GM21825 (cell line): ENCODE results near the gene C9orf57.
"Not testable (repeated sequence)": the region's sequence is repeated elsewhere in the genome, so short reads cannot be mapped to it uniquely, and the experiment has no call there.

Experiments used
- ATAC-seq: cut with Tn5 transposase; IDR thresholded peaks from one replicate; pipeline ENCODE4 v1.9.1; 2021; ENCODE audit warnings: mild to moderate bottlenecking, moderate library complexity; ENCODE audit not compliant: unreplicated experiment

C9orf57 gene

GRCh38 chr9:72025906-72026305 is 34.5 kb downstream of the C9orf57 start:
- no peak for ATAC-seq

GRCh38 chr9:72023596-72023995 is 36.8 kb downstream of the C9orf57 start:
- ATAC-seq, result no peak

GRCh38 chr9:72022841-72023240 is 37.6 kb downstream of the C9orf57 start:
- ATAC-seq, result no peak

- ATAC-seq, result no peak
Measured at GRCh38 chr9:72013292-72013760, 47.1 kb downstream of the C9orf57 start.

GRCh38 chr9:72012646-72013045 is 47.8 kb downstream of the C9orf57 start:
- no peak for ATAC-seq

GRCh38 chr9:72007726-72008125 is 52.7 kb downstream of the C9orf57 start:
- not testable (repeated sequence) for ATAC-seq

- no peak for ATAC-seq
Measured at GRCh38 chr9:72006501-72006900, 53.9 kb downstream of the C9orf57 start.

GRCh38 chr9:72005451-72005850 is 55.0 kb downstream of the C9orf57 start:
- no peak for ATAC-seq
